Endothelial cell of umbilical vein (primary cell): ENCODE measurements around the gene TMEM87A.

ENCODE experiments used
- CTCF ChIP-seq, 2 donors: IDR thresholded peaks; 1 replicate in 1 of 2; 2 replicates in 1 of 2; pipeline ENCODE4 v1.5.1; 2011; ENCODE audit warnings: low read length in 2 of 2, mild to moderate bottlenecking in 2 of 2, moderate library complexity in 2 of 2, control low read depth in 1 of 2, inconsistent platforms in 1 of 2, low read depth in 1 of 2; ENCODE audit not compliant: insufficient read depth in 1 of 2; ENCODE audit errors: extremely low read depth in 1 of 2
- EZH2 ChIP-seq: IDR thresholded peaks from 2 replicates; pipeline ENCODE4 v1.6.1; 2012; ENCODE audit warnings: borderline replicate concordance, low read depth, mild to moderate bottlenecking, moderate library complexity, low read length, inconsistent platforms; ENCODE audit not compliant: severe bottlenecking
- GATA2 ChIP-seq: IDR thresholded peaks from 2 replicates; pipeline ENCODE4 v1.7.0; 2011; ENCODE audit warnings: low read depth, mild to moderate bottlenecking, moderate library complexity, mixed read lengths, low read length; ENCODE audit not compliant: insufficient read length, insufficient read depth
- JUN ChIP-seq: IDR thresholded peaks from 2 replicates; pipeline ENCODE4 v1.6.1; 2011; ENCODE audit warnings: borderline replicate concordance, low read depth; ENCODE audit not compliant: insufficient read length, insufficient read depth
- POLR2A ChIP-seq: IDR thresholded peaks from 2 replicates; pipeline ENCODE4 v1.6.1; 2012; ENCODE audit warnings: low read depth, mild to moderate bottlenecking, control low read depth, low read length

- TF ChIP-seq POLR2A (no peak), CTCF (IDR thresholded peaks at IDR 0.05; ENCODE audit: extremely low read depth in 1 of 2, insufficient read depth in 1 of 2, low read depth in 1 of 2, low read length in 2 of 2) (no peak), EZH2 (no peak), GATA2 (no peak), JUN (no peak)
Measured at GRCh38 chr15:42194513-42194912, 78.7 kb downstream of the TMEM87A start.
